HepG2 (cell line): Measurements from ENCODE around the gene STUB1. TPM values are rescaled to one million over a fixed set of nuclear protein-coding genes. Genes with fewer than 3 reads are reported as not detected.

Experiments
- HINFP ChIP-seq: sonication (generic); formaldehyde crosslinking; IDR thresholded peaks from 2 replicates; pipeline ENCODE4 v1.4.0; 2020; ENCODE audit warnings: low read depth, mild to moderate bottlenecking, missing genetic modification reagents
- ISL2 ChIP-seq: sonication (generic); formaldehyde crosslinking; IDR thresholded peaks from 2 replicates; pipeline ENCODE4 v1.5.0; 2020; ENCODE audit warnings: missing genetic modification reagents
- KDM5B ChIP-seq: sonication (generic); formaldehyde crosslinking; IDR thresholded peaks from 2 replicates; pipeline ENCODE4 v1.4.0; 2020; ENCODE audit warnings: missing genetic modification reagents, mild to moderate bottlenecking, borderline replicate concordance
- KLF15 ChIP-seq: sonication (generic); formaldehyde crosslinking; IDR thresholded peaks from 2 replicates; pipeline ENCODE4 v1.8.1; 2023; ENCODE audit warnings: borderline replicate concordance, mild to moderate bottlenecking, inconsistent platforms, missing genetic modification reagents, mixed read lengths
- MTERF4 ChIP-seq: sonication (generic); formaldehyde crosslinking; IDR thresholded peaks from 2 replicates; pipeline ENCODE4 v1.8.0; 2023; ENCODE audit warnings: mild to moderate bottlenecking, missing genetic modification reagents
- NAIF1 ChIP-seq: sonication (generic); formaldehyde crosslinking; IDR thresholded peaks from 2 replicates; pipeline ENCODE4 v1.5.0; 2020; ENCODE audit warnings: mild to moderate bottlenecking, missing genetic modification reagents, borderline replicate concordance
- ZBTB34 ChIP-seq: sonication (generic); formaldehyde crosslinking; IDR thresholded peaks from 2 replicates; pipeline ENCODE4 v1.8.0; 2022; ENCODE audit warnings: mild to moderate bottlenecking, missing genetic modification reagents
- ZNF253 ChIP-seq: sonication (generic); formaldehyde crosslinking; IDR thresholded peaks from 2 replicates; pipeline ENCODE4 v1.8.0; 2022; ENCODE audit warnings: mild to moderate bottlenecking, missing genetic modification reagents, borderline replicate concordance
- ZNF30 ChIP-seq: sonication (generic); formaldehyde crosslinking; IDR thresholded peaks from 2 replicates; pipeline ENCODE4 v1.5.0; 2020; ENCODE audit warnings: mild to moderate bottlenecking, missing genetic modification reagents
- ZNF430 ChIP-seq: sonication (generic); formaldehyde crosslinking; IDR thresholded peaks from 2 replicates; pipeline ENCODE4 v1.9.0; 2021; ENCODE audit warnings: mild to moderate bottlenecking, missing genetic modification reagents
- ZNF609 ChIP-seq: sonication (generic); formaldehyde crosslinking; IDR thresholded peaks from 2 replicates; pipeline ENCODE4 v1.4.0; 2020; ENCODE audit warnings: mild to moderate bottlenecking, missing genetic modification reagents, borderline replicate concordance
- ZNF710 ChIP-seq: sonication (generic); formaldehyde crosslinking; IDR thresholded peaks from 2 replicates; pipeline ENCODE4 v1.5.0; 2020; ENCODE audit warnings: mild to moderate bottlenecking, missing genetic modification reagents, borderline replicate concordance
- polyA plus RNA-seq, 8 experiments: library from polyadenylated mRNA; depleted of rRNA in 3 of 8; stranded (reverse) in 7 of 8; unstranded in 1 of 8; fragments of >200 nt; fragmentation: Illumina TruSeq in 4 of 8; extraction: Trizol in 4 of 8; gene quantifications; 2 replicates each; pipeline versions ENCODE4 v1.2.1 to v1.2.3, GENCODE V29; 2011 to 2016; ENCODE audit warnings: low read depth in 4 of 8, missing spikeins in 1 of 8, mixed read lengths in 1 of 8; ENCODE audit not compliant: insufficient read depth in 1 of 8
- total RNA-seq, 5 experiments: library from RNA; depleted of rRNA; stranded (reverse); fragments of >200 nt; fragmentation: Illumina TruSeq; extraction: Trizol; gene quantifications; 2 replicates each; pipeline ENCODE4 v1.2.3, GENCODE V29; 2016; ENCODE audit warnings: low read depth in 1 of 5
- TF ChIP-seq, protein P1 (sequence below): sonication (generic); formaldehyde crosslinking; IDR thresholded peaks from 2 replicates; pipeline ENCODE4 v1.4.0; 2020; ENCODE audit warnings: mild to moderate bottlenecking, low read depth, missing genetic modification reagents
- TF ChIP-seq, protein P2 (sequence below): sonication (generic); formaldehyde crosslinking; IDR thresholded peaks from 2 replicates; pipeline ENCODE4 v1.4.0; 2020; ENCODE audit warnings: mild to moderate bottlenecking, missing genetic modification reagents

The STUB1 gene
- total and polyA plus RNA-seq, 2 of the 13 experiments (the other 11 are each of a cell fraction or from before 2014, with no cell fraction given): 52.9 to 78.2 TPM

DNA sequence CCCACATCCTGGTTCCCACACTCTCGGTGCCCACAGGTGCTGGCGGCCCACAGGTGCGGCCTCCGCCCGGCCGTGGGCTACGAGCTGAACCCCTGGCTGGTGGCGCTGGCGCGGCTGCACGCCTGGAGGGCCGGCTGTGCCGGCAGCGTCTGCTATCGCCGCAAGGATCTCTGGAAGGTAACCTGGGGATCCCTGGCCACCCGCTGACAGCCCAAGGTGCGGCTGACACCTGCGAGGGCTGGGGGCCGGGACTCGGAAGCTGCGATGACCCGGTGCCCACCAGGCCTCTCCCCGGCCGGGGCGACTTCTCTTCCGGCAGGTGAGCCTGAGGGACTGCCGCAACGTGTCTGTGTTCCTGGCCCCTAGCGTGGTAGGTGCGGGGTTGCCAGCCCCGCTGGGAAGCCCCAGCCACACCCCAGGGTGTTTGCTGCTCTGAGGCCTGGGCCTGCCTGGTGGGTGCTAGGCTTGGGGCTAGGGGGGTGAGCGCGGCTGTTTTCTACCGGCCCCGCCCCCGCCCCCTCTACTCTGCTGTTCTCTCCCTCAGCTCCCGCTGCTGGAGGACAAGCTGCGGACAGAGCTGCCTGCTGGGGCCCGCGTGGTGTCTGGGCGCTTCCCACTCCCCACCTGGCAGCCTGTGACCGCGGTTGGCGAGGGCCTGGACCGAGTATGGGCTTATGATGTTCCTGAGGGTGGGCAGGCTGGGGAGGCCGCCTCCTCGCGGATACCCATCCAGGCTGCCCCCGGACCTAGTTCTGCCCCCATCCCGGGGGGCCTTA, 41.7 kb downstream of the STUB1 start (continued):
- TF ChIP-seq MTERF4 (CRISPR knock-in tag) (peak; percentile 49; the same call in 1 of the 2 replicates), ZNF710 (CRISPR knock-in tag) (0 out of 2 replicates have a peak, but pooled peaks have one; percentile 9), NAIF1 (CRISPR knock-in tag) (no peak), ZNF253 (CRISPR knock-in tag) (0 out of 2 replicates have a peak, but pooled peaks have one; percentile 2), HINFP (CRISPR knock-in tag) (no peak), ZNF430 (CRISPR knock-in tag) (peak; percentile 32; the same call in 1 of the 2 replicates), ZNF30 (no peak), ZNF609 (CRISPR knock-in tag) (0 out of 2 replicates have a peak, but pooled peaks have one; percentile 4), KLF15 (CRISPR knock-in tag) (no peak), ISL2 (CRISPR knock-in tag) (0 out of 2 replicates have a peak, but pooled peaks have one; percentile 8), KDM5B (CRISPR knock-in tag) (0 out of 2 replicates have a peak, but pooled peaks have one; percentile 10), ZBTB34 (CRISPR knock-in tag) (0 out of 2 replicates have a peak, but pooled peaks have one; percentile 4)
- TF ChIP-seq, protein P1, sequence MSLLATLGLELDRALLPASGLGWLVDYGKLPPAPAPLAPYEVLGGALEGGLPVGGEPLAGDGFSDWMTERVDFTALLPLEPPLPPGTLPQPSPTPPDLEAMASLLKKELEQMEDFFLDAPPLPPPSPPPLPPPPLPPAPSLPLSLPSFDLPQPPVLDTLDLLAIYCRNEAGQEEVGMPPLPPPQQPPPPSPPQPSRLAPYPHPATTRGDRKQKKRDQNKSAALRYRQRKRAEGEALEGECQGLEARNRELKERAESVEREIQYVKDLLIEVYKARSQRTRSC (CRISPR knock-in tag): 0 out of 2 replicates have a peak, but pooled peaks have one; percentile 3
- TF ChIP-seq, protein P2, sequence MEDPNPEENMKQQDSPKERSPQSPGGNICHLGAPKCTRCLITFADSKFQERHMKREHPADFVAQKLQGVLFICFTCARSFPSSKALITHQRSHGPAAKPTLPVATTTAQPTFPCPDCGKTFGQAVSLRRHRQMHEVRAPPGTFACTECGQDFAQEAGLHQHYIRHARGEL (CRISPR knock-in tag): 0 out of 2 replicates have a peak, but pooled peaks have one; percentile 6
